ENCODE results near the gene FLT3.
A peak's percentile ranks its signal among the peaks of the same experiment; 100 is the strongest.
"Not testable (repeated sequence)": the region's sequence is repeated elsewhere in the genome, so short reads cannot be mapped to it uniquely, and the experiment has no call there.

Gene FLT3

DNA sequence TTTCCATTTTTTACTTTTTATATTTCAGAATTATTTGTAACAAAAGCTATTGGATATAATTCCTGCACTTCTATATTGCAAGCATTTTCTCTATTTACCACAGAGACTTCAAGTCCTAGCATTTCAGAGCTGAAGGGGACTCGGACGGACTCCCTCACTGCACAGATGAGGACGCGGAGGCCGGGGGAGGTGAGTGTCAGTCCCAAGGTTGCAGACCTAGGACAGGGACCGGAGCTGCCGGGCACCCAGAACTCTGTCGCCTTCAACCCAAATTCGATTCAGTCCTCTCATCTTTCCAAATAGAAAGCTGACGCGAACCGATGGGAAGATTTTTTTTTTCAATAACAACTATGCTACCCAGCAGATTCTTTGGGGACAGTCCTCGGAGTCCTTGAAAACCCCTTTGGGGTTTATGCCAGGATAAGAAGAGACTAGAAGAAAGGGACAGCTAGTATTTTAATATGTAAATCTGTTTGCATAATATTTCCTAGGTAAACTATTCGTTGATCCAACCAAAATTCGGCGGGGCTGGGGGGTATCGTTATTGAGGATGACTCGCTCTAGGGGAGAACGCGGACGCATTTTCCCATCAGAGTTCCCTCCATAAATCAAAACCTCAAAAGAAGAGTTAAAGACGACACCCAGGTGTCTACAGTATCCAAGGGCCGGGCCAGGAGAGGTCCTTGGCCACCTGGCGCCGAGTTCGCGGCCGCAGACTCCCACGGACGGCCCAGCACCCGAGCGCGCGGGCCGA is 803 bp downstream of the FLT3 start:
- DNase-seq, result no peak

DNA sequence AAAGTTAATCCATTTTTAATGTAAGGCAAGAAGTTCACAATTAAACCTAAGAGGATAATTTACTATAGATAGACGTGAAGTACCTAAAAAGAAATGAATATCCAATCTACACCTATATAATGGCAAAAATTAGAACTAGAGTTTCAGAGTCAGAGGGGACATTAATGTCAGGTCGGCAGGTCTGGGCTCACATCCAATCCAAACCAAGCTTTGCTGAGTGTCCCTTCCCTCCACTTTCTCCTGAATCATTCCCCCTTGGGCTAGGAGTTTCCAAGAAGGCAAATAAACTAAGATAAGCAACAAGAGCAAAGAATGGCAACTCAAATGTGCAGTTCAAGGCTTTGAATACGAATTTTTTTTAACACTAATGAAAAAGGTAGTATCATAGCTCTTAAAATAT is 2.9 kb downstream of the FLT3 start:
- DNase-seq, result no peak

DNA sequence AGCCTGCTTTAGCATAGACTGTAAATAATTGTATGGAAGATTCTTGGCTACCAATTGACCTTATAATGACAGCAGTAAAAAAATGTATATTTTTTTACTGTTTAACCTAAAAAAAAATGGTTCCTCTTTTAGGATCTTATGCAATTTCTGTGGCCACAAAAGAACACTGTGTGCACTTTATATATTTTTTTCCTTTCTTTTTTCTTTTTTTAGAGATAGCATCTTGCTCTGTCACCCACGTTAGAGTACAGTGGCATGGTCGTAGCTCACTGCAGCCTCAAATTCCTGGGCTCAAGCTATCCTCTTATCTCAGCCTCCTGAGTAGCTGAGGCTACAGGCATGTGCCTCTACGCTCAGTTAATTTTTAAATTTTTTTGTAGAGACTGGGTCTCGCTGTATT is 6.1 kb downstream of the FLT3 start:
- DNase-seq, result no peak

DNA sequence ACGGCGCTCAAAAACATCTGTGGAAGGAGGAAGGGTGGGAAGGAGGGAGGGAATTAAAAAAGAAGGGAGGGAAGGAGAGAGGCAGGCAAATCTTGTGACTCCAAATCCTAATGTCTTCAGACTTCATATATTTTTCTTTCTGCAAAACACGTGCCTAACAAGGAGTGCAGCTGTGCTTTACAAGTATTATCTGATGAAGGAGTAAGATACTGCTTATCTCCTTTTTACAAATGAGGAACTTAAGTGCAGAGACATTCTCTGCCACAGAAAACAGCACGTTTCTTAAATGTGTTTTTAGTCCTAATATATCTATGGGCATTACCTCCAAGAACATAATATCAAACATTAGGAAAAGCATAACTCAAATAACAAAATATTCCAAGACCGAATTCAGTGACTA is 6.5 kb downstream of the FLT3 start:
- no peak for DNase-seq

DNA sequence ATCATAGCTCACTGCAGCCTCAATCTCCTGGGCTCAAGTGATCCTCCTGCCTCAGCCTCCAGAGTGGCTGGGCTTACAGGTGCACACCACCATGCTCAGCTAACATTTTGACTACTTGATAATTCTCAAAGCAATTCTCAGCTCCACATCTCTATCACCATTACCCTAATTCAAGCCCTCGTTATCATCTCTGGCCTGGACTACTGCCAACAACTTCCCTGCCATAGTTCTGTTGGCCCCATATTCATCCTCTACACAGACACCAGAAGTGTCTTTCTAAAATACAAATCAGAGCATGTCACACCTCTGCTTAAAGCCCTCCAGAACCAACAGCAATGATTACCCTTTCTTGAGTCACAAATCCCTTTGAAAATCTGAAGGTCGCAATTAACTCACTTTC is 7.9 kb downstream of the FLT3 start:
- no peak for DNase-seq

DNA sequence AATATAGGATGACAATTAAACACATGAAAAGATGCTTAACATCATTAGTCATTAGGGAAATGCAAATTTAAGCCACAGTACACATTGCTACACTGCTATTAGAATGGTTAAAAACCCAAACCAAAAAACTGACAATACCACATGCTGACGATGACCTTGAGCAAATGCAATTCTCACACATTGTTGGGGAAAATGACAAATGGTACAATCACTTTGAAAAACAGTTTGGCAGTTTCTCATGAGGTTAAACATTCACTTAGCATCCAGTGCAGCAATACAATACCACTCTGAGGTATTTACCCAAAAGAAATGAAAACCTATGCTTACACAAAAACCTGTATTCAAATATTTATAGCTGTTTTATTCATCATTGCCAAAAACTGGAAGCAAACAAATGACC is 11.3 kb downstream of the FLT3 start:
- DNase-seq, result no peak

DNA sequence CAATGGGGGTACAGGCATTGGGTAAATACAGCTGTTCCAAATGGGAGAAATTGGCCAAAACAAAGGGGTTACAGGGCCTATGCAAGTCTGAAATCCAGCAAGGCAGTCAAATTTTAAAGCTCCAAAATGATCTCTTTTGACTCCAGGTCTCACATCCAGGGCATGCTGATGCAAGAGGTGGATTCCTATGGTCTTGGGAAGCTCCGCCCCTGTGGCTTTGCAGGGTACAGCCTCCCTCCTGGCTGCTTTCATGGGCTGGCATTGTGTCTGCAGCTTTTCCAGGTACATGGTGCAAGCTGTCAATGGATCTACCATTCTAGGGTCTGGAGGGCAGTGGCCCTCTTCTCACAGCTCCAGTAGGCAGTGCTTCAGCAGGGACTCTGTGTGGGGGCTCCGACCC is 22.6 kb downstream of the FLT3 start:
- DNase-seq, result not testable (repeated sequence)

DNA sequence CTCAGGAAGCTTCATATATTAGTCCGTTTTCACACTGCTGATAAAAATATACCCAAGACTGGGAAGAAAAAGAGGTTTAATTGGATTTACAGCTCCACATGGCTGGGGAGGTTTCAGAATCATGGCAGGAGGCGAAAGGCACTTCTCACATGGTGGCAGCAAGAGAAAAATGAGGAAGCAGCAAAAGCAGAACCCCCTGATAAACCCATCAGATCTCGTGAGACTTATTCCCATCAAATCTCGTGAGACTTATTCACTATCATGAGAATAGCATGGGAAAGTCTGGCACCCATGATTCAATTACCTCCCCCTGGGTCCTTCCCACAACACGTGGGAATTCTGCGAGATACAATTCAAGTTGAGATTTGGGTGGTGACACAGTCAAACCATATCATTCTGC is 23.1 kb downstream of the FLT3 start:
- DNase-seq, result no peak

DNA sequence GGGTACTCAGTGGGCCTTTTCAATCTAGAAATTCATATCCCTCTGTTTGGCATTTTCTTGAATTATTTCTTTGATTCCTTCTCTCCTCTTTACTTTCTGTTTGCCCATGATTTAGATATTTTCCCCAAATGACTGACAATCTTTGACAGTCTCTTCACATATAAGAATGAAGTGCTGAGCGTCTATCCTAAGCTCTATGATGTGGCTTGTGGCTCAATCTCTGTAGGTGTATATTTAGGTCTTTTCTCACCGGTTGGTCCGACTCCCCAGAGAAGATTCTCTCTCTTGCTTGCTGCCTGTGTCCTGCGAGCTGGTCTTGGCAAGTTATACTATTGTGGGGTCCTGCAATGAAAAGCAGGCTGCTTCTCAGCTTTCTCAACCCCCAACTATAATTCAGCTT is 29.0 kb downstream of the FLT3 start:
- no peak for DNase-seq

DNA sequence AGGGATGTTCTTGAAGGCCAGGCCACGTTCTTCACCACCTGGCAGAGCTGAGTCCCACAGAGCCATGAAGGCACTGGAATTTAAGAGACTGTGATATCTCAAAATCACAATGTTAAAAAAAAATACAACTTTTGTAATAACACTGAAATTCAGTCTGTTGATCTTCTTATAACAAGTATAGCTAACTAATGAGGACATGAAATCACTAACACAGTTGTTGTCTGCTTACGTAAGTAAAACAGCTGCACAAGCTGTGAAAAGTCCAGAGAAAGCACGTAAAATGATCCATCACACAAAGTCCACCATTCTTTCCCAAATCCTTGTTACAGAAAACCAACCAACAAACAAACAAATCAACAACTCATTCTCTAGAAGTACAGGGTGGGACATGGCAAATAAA is 32.9 kb downstream of the FLT3 start:
- DNase-seq, result no peak

DNA sequence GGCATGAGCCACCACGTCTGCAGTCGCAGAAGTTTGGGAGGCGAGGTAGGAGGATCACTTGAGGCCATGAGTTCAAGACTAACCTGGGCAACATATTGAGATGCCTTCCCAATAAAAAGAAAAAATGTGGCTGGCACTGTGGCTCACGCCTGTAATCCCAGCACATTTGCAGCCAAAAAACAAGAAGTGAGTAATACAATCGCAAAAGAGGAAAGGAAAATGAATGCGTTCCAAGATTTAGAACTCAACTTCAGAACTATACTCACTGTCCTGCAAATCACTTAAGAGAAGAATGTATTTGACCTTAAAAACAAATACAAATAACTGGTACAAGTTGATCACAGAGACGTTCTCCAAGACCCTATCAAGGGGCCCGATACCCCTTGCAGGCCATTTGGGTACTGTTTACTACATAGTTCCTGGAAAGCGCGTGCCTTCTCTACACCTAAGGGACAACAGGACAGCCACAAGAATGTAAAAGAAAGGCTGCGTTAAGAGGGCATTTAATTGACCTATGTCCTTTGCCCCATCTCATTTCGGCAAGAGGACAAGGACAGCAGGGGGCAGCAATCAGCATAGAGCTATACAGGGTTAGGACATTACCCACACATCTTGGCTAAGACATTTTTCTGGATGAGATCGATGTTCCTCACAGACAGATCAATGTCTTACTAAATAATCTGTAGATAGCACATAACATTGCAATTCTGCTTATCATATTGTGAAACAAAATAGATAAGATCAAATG is 41.3 kb downstream of the FLT3 start:
- DNase-seq, result peak; percentile 42

DNA sequence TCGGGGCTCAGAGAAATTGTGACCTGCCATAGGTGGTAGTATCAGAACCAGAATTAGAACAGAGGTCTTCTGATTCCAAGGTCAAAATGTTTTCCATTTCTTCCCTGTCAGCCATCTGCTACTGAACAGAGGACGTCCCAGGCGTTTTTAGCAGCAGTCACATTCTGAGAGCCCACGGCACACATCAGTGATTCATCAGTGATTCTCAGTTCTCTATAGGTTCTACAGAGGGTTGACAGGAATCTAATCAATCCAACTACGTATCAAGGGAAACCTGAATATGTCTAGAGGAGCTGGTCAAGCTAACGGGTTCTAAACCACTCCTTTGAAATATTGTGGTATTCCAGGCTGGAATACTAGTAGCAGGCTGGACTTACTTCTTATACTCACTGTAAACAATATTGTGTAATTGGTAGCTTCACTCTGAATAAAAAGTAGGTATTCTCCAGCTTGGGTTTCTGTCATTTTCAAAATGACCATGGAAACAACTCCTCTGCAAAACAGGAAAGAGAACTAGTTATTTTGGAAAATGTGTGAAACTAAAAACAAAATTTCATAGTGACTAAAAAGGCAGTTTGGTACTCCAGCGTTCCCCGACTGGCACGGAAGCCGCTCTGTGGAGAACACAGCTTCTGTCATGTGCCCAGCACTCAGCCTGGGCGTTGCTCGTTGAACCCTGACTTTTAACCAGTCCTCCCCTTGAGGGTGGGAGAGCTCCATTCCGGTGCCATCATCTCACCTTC is 43.2 kb downstream of the FLT3 start:
- DNase-seq, result no peak

DNA sequence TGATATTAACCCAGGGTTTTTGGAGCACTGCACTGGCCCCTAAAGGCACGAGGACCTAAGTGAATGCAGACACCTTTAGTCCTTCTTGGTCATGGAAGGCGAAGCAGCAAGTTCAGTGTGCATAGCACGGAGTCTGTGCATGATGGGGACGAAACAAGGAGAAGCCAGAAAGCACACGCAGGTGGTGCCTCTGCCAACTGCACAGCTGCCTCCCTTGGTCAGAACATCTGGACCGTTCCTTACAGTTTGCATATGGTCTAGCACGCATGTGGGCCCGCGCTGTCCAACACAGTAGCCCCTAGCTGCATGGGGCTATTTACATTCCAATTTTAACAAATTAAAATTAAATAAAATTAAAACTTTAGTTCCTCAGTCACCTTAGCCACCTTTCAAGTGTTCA is 44.0 kb downstream of the FLT3 start:
- no peak for DNase-seq

DNA sequence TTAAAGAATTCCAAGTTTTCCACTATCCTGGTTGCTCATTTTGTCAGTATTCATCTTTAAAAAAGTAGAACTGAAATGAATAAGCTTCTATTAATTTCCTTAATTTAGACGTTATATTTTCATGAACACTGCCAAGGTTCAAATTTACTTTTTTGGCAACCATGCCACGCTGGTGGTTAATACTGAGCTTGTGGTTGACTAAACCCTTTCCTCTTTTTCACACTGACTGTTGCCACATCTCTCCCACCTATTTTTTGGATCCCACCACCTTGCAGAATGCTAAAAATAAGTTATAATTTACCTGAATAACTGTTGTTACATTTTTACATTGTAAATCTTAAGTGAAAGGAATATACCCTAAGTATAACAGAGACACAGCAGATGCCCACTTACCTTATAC is 45.0 kb downstream of the FLT3 start:
- no peak for DNase-seq

DNA sequence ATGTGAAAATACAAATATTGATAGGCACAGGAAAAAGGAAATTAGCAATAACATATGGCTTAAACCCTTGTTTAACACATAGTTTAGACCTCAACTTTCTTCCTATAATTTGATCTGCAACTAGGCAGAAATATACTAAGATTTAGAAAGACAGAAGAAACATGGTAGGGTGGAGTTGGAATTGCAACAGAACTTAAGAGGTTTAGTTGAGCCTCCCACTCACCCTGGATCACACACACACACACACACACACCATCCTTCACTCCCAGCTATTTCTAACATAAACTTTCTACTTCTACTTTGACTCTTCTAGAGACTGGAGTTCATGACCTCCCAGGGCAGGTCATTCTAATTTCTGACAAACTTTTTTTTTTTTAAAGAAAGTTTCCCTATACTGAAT is 47.4 kb downstream of the FLT3 start:
- no peak for DNase-seq

DNA sequence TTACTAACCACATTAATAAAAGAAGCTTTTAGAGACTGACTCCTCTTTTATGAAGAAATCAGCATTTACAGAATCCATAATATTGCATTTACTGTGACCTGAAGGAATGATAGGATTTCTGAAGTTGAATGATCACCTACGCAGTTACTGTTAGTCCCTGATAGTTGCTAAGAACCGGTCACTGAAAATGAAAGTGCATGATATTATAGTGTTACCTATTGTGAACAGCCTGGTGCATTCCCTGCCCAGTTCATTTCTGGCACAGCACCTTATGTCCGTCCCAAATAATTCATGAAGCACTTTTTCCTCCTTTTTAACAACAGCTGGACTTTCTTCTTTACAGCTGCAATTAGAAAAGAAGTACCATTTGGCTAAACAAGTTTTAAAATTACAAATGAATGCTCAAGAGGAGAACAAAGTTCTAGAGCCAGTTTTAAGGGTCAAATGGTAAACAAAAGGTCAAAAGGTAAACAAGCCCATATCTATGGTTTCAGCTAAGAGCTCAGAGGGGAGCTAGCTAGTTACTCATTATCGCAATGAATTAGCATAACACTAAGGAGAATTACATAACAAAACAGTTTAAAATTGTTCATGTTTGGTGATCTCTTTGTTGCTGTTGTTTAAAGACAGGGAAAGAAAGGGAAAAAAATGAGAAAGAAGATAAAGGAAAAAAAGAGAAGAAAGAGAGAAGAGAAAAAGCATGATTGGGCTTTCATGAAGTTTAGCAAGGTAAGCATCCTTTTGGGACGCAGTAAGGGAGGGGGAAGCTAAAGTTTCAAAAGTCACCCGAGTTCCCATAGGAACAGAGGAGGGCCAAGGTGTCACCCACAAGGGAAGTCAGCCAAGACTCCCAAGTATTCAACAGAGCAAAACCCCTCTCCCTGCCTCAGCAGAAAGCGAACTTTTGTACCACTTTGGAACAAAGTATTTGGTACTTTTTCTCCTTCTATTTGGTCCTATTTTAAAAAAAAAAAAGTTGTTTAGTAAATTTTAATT is 50.2 kb downstream of the FLT3 start:
- DNase-seq, result no peak

DNA sequence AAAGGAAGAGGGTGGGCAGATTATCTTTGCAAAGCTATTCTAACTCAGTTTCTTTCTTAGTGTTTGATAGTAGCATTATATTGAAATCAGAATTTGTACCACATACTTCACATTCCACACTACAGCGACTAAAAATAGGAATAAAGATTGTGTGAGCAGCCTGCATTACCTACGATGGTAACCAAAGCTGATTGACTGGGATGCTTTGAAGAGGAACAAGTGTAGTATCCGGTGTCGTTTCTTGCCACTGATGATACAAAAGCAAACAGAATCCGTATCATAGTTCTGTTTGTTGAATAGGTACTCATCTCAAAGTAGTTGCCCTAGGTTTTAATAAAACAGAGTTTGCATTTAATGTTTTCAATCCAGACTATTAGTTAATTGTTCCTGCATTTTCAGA is 51.2 kb downstream of the FLT3 start:
- no peak for DNase-seq

DNA sequence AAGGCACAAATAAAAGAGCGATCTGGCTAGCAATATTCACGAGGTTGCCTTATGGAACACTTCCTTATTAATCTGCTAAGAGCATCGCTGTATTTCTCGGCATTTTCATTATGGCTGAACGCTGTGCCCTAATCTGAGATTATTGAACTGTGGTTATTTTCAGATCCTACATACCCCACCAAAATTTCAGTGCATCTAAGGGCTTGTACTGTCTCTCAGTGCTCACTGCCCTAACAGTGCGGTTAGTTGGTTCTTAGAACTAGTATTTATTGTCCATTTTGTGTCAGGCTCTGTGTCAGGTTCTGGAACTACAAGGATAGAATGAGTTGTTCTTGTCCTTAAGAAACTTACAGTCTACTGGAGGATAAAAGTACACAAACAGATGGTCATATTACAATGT is 51.6 kb downstream of the FLT3 start:
- no peak for DNase-seq

DNA sequence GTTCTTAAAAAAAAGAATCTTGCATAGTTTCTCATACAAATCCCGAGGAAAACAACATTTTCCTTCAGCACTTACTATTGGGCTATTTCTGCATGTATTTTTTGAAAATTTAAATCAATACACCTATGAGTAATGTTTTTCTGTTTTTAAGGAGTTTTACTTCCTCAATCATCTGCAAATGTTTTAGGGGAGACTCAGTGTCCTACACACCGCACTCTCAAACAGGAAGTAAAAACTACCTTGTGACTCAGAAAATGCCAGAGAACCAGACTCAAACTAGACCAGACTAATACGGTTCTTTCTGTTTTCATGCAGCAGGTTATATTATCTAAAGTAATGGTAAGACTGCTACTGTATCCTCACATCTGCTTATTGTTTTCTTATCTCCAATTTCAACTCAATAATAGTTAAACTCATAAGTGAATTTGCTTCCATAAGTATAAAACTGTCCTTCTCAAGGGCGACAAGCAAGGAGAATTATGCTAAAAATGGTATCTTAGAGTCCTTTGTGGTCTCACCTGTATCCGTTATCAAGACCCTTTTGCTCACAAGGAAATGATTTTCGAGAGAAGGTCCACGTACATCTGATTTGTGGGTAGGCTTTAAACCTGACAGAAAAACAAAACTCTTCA is 52.5 kb downstream of the FLT3 start:
- peak; percentile 9 for DNase-seq

DNA sequence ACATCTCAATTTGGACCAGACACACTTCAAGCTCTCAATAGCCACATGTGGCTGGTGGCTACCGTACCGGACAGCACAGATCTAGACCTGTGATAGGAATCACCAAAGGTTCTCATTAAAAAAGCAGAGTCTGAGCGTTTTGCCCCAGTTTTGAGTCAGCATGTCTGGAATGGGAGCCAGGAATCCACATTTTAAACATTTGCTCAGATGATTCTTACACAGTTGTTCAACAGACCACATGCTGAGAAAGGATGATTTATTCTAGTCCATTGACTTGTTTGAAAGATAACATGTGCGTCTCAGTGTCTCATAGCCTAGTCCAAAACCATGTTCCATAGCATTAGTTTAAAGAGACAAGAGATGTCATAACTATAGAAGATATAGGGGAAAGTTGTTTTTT is 53.4 kb downstream of the FLT3 start:
- DNase-seq, result no peak

DNA sequence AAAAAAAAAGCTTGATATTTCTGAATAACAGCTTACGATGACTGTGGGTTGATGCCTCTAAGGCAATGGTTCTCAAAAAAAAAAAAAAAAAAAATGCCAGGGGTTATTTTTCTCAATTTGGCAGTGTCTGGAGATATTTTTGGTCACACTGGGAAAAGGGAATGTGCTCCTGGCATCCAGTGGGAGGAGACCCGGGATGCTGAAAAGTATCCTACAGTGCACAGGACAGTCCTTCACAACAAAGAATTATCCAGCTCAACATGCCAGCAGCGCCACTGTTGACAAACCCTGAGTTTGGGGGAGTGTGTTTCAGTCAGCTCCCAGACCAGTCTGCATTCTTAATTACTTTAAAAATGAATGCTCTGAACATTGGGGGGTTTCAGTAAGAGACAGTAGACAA is 54.5 kb downstream of the FLT3 start:
- DNase-seq, result no peak

DNA sequence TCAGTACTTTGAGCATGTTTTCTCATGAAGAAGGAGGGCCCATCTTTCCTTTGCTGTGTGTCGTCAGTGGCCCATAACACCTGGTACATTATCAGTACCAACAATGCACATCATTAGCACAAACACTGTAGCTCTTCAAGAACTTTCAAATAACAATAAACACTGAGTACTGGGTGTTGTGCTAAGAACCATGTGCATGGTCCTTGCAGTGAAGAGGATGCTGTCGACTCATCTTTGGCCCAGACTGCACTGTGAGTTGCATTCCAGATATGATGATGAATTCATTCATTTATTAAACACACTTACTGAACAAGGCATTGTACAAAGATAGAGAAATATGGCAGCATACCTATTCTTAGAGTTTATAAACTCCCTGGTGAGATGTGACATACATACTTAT is 55.8 kb downstream of the FLT3 start:
- DNase-seq, result no peak

Measured in CD4-positive, alpha-beta T cell treated with Interleukin-12 subunit alpha and Interleukin-12 subunit beta, for 1 hour (primary cell).